ACHN (cell line): ENCODE measurements around the gene PFKFB4.
"Not testable (repeated sequence)": the region's sequence is repeated elsewhere in the genome, so short reads cannot be mapped to it uniquely, and the experiment has no call there.

Source experiments
- DNase-seq: peaks from one replicate; pipeline ENCODE4 v3.0.0-alpha.2; 2015
- in situ Hi-C: cut with HindIII; loops from 2 replicates; pipeline ENCODE4 v1.10.0; 2017; ENCODE audit warnings: low sequenced_read_pairs, low pct_ligation_motif_present, low pct_unique_long_range_greater_than_20kb

Gene PFKFB4

GRCh38 chr3:48476426-48477053 is 80.1 kb downstream of the PFKFB4 start:
- no peak for DNase-seq
- in situ Hi-C loops, result no loop called here

- no peak for DNase-seq
These were observed 81.4 kb downstream of the PFKFB4 start for GRCh38 chr3:48475188-48475587.

GRCh38 chr3:48474619-48475018 is 82.0 kb downstream of the PFKFB4 start:
- no peak for DNase-seq
- in situ Hi-C loops, result no loop called here

More at GRCh38 chr3:48475188-48475587, 81.4 kb downstream of the PFKFB4 start:
- in situ Hi-C loops, result no loop called here

- DNase-seq, in situ Hi-C loops: not testable (repeated sequence)
These were observed 82.6 kb downstream of the PFKFB4 start for GRCh38 chr3:48474031-48474430.

- in situ Hi-C loops, result no loop called here
- no peak for DNase-seq
These were observed 83.0 kb downstream of the PFKFB4 start for GRCh38 chr3:48473617-48473952.

GRCh38 chr3:48472923-48473616 is 83.5 kb downstream of the PFKFB4 start:
- peak; percentile 94 for DNase-seq
- in situ Hi-C loops, result no loop called here

GRCh38 chr3:48472673-48472922 is 84.0 kb downstream of the PFKFB4 start:
- in situ Hi-C loops, result no loop called here
- no peak for DNase-seq

- in situ Hi-C loops, result no loop called here
- DNase-seq, result no peak
These were observed 86.3 kb downstream of the PFKFB4 start for GRCh38 chr3:48470286-48470685.

GRCh38 chr3:48469046-48469915 is 87.3 kb downstream of the PFKFB4 start:
- in situ Hi-C loops, result no loop called here
- DNase-seq, result no peak

GRCh38 chr3:48468329-48468731 is 88.3 kb downstream of the PFKFB4 start:
- in situ Hi-C loops, result no loop called here
- no peak for DNase-seq
